ENCODE measurements around the gene TTYH3.

DNA sequence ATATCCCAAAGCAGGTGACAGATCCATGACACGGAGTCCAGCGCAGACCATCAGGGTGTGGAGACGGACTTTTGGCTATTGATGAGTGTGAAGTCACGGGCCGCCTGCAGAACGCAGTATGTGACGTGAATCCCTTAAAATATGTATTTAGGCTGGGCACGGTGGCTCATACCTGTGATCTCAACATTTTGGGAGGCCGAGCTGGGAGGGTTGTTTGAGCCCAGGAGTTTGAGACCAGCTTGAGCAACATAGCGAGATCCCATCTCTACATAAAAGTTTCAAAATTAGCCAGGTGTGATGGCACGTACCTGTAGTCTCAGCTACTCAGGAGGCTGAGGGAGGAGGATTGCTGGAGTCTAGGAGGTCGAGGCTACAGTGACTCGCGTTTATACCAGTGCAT lies 54.3 kb downstream of the TTYH3 start:
- TF ChIP-seq, protein P1, sequence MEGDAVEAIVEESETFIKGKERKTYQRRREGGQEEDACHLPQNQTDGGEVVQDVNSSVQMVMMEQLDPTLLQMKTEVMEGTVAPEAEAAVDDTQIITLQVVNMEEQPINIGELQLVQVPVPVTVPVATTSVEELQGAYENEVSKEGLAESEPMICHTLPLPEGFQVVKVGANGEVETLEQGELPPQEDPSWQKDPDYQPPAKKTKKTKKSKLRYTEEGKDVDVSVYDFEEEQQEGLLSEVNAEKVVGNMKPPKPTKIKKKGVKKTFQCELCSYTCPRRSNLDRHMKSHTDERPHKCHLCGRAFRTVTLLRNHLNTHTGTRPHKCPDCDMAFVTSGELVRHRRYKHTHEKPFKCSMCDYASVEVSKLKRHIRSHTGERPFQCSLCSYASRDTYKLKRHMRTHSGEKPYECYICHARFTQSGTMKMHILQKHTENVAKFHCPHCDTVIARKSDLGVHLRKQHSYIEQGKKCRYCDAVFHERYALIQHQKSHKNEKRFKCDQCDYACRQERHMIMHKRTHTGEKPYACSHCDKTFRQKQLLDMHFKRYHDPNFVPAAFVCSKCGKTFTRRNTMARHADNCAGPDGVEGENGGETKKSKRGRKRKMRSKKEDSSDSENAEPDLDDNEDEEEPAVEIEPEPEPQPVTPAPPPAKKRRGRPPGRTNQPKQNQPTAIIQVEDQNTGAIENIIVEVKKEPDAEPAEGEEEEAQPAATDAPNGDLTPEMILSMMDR (IDR thresholded peaks at IDR 0.05) = no peak
- no peak for TF ChIP-seq POLR2A (IDR thresholded peaks at IDR 0.05)

All from thyroid gland (tissue), 4 donors.